Hepatocyte (in vitro differentiated cells): ENCODE results near the gene SCNN1B. TPM values are rescaled to one million over a fixed set of nuclear protein-coding genes. Genes with fewer than 3 reads are reported as not detected.

ENCODE experiments used
- DNase-seq: peaks from one replicate; pipeline ENCODE4 v3.0.0-alpha.2; 2016; ENCODE audit warnings: low spot score
- H2AFZ ChIP-seq: fragments of 200-600 bp; sonication (generic); 2 replicates; pipeline ENCODE4 v1.6.0; 2016; ENCODE audit warnings: antibody characterized with exemption, mild to moderate bottlenecking
- H3K27ac ChIP-seq: fragments of 200-600 bp; sonication (generic); 2 replicates; pipeline ENCODE4 v1.5.1; 2016; ENCODE audit warnings: mild to moderate bottlenecking
- H3K27me3 ChIP-seq: fragments of 200-600 bp; sonication (generic); 2 replicates; pipeline ENCODE4 v1.6.1; 2016
- H3K36me3 ChIP-seq: fragments of 200-600 bp; sonication (generic); replicated peaks from 2 replicates; pipeline ENCODE4 v1.5.1; 2016; ENCODE audit warnings: low read depth; ENCODE audit not compliant: insufficient read depth
- H3K4me1 ChIP-seq: fragments of 200-600 bp; sonication (generic); 2 replicates; pipeline ENCODE4 v1.5.1; 2016; ENCODE audit warnings: mild to moderate bottlenecking, moderate library complexity; ENCODE audit not compliant: insufficient read depth
- H3K4me2 ChIP-seq: fragments of 200-600 bp; sonication (generic); 2 replicates; pipeline ENCODE4 v1.6.0; 2016
- H3K4me3 ChIP-seq: fragments of 200-600 bp; sonication (generic); 2 replicates; pipeline ENCODE4 v1.5.1; 2016; ENCODE audit warnings: mild to moderate bottlenecking
- H3K79me2 ChIP-seq: fragments of 200-600 bp; sonication (generic); 2 replicates; pipeline ENCODE4 v1.6.0; 2017; ENCODE audit warnings: mild to moderate bottlenecking
- H3K9me2 ChIP-seq: fragments of 200-600 bp; sonication (generic); replicated peaks from 2 replicates; pipeline ENCODE4 v1.6.0; 2017; ENCODE audit warnings: mild to moderate bottlenecking; ENCODE audit not compliant: insufficient read depth
- H3K9me3 ChIP-seq: fragments of 200-600 bp; sonication (generic); 2 replicates; pipeline ENCODE4 v1.5.1; 2016; ENCODE audit warnings: low read depth, mild to moderate bottlenecking
- H4K20me1 ChIP-seq: fragments of 200-600 bp; sonication (generic); 2 replicates; pipeline ENCODE4 v1.6.0; 2016; ENCODE audit warnings: mild to moderate bottlenecking; ENCODE audit not compliant: insufficient read depth, poor library complexity, severe bottlenecking
- CTCF ChIP-seq: fragments of 200-600 bp; sonication (generic); IDR thresholded peaks from 2 replicates; pipeline ENCODE4 v1.5.1; 2016; ENCODE audit warnings: antibody characterized with exemption, mild to moderate bottlenecking; ENCODE audit not compliant: poor library complexity
- EZH2 ChIP-seq: fragments of 200-600 bp; sonication (generic); IDR thresholded peaks from 2 replicates; pipeline ENCODE4 v1.6.1; 2016; ENCODE audit warnings: antibody characterized with exemption, mild to moderate bottlenecking, borderline replicate concordance
- EZH2phosphoT487 ChIP-seq: fragments of 200-600 bp; sonication (generic); IDR thresholded peaks from one replicate; pipeline ENCODE4 v1.6.1; 2018; ENCODE audit warnings: antibody characterized with exemption, mild to moderate bottlenecking, low read depth, moderate library complexity; ENCODE audit not compliant: unreplicated experiment, severe bottlenecking
- WGBS: methylation state at CpG from one replicate; pipeline ENCODE4 v1.1.6; 2016; ENCODE audit warnings: low lambda C conversion rate; ENCODE audit errors: missing lambda C conversion rate; 5-methylcytosine and 5-hydroxymethylcytosine counted together
- polyA plus RNA-seq: library from polyadenylated mRNA; unstranded; fragments of >200 nt; fragmentation: Nextera tagmentation; extraction: Ambion mirVana; gene quantifications from 2 replicates; pipeline ENCODE4 v1.2.1, GENCODE V29; 2016
- total RNA-seq: library from RNA; depleted of rRNA; stranded (reverse); fragments of >200 nt; gene quantifications from 2 replicates; pipeline ENCODE4 v1.2.3, GENCODE V29; 2014

Gene SCNN1B
- total and polyA plus RNA-seq, 2 experiments from 2014 or later, result 0.23 to 0.85 TPM

- Histone ChIP-seq H3K79me2 (no peaks in the 10 kb centered on the region), H2AFZ (no peak overlapping the region), H3K4me2 (no peak overlapping the region), H3K27ac (no peak overlapping the region), H3K27me3 (peaks cover 9% of the 10 kb centered on the region), H4K20me1 (no peaks in the 10 kb centered on the region), H3K4me1 (no peaks in the 10 kb centered on the region), H3K9me2 (no peaks in the 10 kb centered on the region), H3K4me3 (no peak overlapping the region), H3K9me3 (no peaks in the 10 kb centered on the region), H3K36me3 (no peaks in the 10 kb centered on the region)
- DNase-seq, result no peak
- 83% methylated on average over 17 of the region's 17 CpGs for WGBS
- TF ChIP-seq EZH2, result no peak
- TF ChIP-seq EZH2phosphoT487, result no peak
- TF ChIP-seq CTCF, result no peak
Observed at GRCh38 chr16:23374721-23375510, 72.8 kb downstream of the SCNN1B start.

- no peak for DNase-seq
- Histone ChIP-seq H3K4me1 (no peaks in the 10 kb centered on the region), H4K20me1 (no peaks in the 10 kb centered on the region), H3K27me3 (peaks cover 5% of the 10 kb centered on the region), H3K9me2 (no peaks in the 10 kb centered on the region), H2AFZ (no peak overlapping the region), H3K79me2 (no peaks in the 10 kb centered on the region), H3K4me3 (no peak overlapping the region), H3K27ac (no peak overlapping the region), H3K4me2 (no peak overlapping the region), H3K36me3 (no peaks in the 10 kb centered on the region), H3K9me3 (no peaks in the 10 kb centered on the region)
- TF ChIP-seq CTCF, result no peak
- no peak for TF ChIP-seq EZH2phosphoT487
- no peak for TF ChIP-seq EZH2
- 89% methylated on average over 7 of the region's 7 CpGs for WGBS
Observed at GRCh38 chr16:23375643-23376042, 73.5 kb downstream of the SCNN1B start.

GRCh38 chr16:23377071-23377931, 75.2 kb downstream of the SCNN1B start:
- no peak overlapping the region for H2AFZ ChIP-seq
- 86% methylated on average over 9 of the region's 9 CpGs for WGBS
- no peaks in the 10 kb centered on the region for H3K79me2 ChIP-seq
- H3K4me2 ChIP-seq, result no peak overlapping the region
- no peak overlapping the region for H3K4me3 ChIP-seq
- H3K36me3 ChIP-seq, result no peaks in the 10 kb centered on the region
- no peak overlapping the region for H3K27ac ChIP-seq
- no peaks in the 10 kb centered on the region for H3K27me3 ChIP-seq
- H3K4me1 ChIP-seq, result no peaks in the 10 kb centered on the region
- DNase-seq, result no peak
- TF ChIP-seq CTCF (no peak), EZH2 (no peak), EZH2phosphoT487 (no peak)
- no peaks in the 10 kb centered on the region for H4K20me1 ChIP-seq
- no peaks in the 10 kb centered on the region for H3K9me3 ChIP-seq
- no peaks in the 10 kb centered on the region for H3K9me2 ChIP-seq
